Ascending aorta (tissue), 2 donors: ENCODE results near the gene TTLL11. TPM values are rescaled to one million over a fixed set of nuclear protein-coding genes. Genes with fewer than 3 reads are reported as not detected.

ENCODE experiments used
- DNase-seq, 2 donors: peaks; one replicate each; pipeline ENCODE4 v3.0.0-alpha.2; 2019; ENCODE audit warnings: low spot score in 2 of 2
- H3K27ac ChIP-seq, 2 donors: fragments of 200-600 bp; sonication (generic); one replicate each; pipeline ENCODE4 v1.5.1; 2016 to 2017; ENCODE audit warnings: mild to moderate bottlenecking in 1 of 2
- H3K27me3 ChIP-seq: fragments of 200-600 bp; sonication (generic); one replicate; pipeline ENCODE4 v1.5.1; 2017
- H3K36me3 ChIP-seq, 2 donors: fragments of 200-600 bp; sonication (generic); one replicate each; pipeline ENCODE4 v1.5.1; 2016
- H3K4me1 ChIP-seq, 2 donors: fragments of 200-600 bp; sonication (generic); one replicate each; pipeline ENCODE4 v1.5.1; 2016 to 2017; ENCODE audit warnings: mild to moderate bottlenecking in 1 of 2
- H3K4me3 ChIP-seq, 2 donors: fragments of 200-600 bp; sonication (generic); one replicate each; pipeline ENCODE4 v1.5.1; 2016 to 2017; ENCODE audit warnings: mild to moderate bottlenecking in 1 of 2
- H3K9me3 ChIP-seq, 2 donors: fragments of 200-600 bp; sonication (generic); one replicate each; pipeline ENCODE4 v1.5.1; 2016
- intact Hi-C: fragments of 100-400 bp; cut with DNase I; formaldehyde crosslinking; loops from one replicate; pipeline ENCODE4 v1.15.1; 2023
- total RNA-seq: library from RNA; depleted of rRNA; stranded (reverse); fragments of >200 nt; gene quantifications from one replicate; pipeline ENCODE4 v1.1.0, GENCODE V29; 2016
- TF ChIP-seq, protein P1 (sequence below), 3 experiments: fragments of 200-600 bp in 2 of 3; fragments of 450-650 bp in 1 of 3; sonication (generic) in 2 of 3; IDR thresholded peaks; one replicate each; pipeline ENCODE4 v1.5.1; 2016 to 2019; ENCODE audit warnings: antibody characterized with exemption in 3 of 3, mild to moderate bottlenecking in 1 of 3, moderate library complexity in 1 of 3

TTLL11 gene
- total RNA-seq, 1 donor from 2014 or later, result 18.5 TPM

- Histone ChIP-seq H3K36me3 (peaks cover 0 to 4% of the 10 kb centered on the region in 2 donors), H3K27ac (peak overlapping the region in 1 of 2 donors; percentile 58), H3K27me3 (no peaks in the 10 kb centered on the region), H3K4me3 (no peak overlapping the region), H3K9me3 (peaks cover 0 to 30% of the 10 kb centered on the region in 2 donors), H3K4me1 (peaks cover 6 to 10% of the 10 kb centered on the region in 2 donors)
- DNase-seq, result no peak
- intact Hi-C loops, result no loop called here
- TF ChIP-seq, protein P1, sequence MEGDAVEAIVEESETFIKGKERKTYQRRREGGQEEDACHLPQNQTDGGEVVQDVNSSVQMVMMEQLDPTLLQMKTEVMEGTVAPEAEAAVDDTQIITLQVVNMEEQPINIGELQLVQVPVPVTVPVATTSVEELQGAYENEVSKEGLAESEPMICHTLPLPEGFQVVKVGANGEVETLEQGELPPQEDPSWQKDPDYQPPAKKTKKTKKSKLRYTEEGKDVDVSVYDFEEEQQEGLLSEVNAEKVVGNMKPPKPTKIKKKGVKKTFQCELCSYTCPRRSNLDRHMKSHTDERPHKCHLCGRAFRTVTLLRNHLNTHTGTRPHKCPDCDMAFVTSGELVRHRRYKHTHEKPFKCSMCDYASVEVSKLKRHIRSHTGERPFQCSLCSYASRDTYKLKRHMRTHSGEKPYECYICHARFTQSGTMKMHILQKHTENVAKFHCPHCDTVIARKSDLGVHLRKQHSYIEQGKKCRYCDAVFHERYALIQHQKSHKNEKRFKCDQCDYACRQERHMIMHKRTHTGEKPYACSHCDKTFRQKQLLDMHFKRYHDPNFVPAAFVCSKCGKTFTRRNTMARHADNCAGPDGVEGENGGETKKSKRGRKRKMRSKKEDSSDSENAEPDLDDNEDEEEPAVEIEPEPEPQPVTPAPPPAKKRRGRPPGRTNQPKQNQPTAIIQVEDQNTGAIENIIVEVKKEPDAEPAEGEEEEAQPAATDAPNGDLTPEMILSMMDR (IDR thresholded peaks at IDR 0.05), result no peak
Measured at GRCh38 chr9:121844098-121844497, 249.0 kb downstream of the TTLL11 start.

DNA sequence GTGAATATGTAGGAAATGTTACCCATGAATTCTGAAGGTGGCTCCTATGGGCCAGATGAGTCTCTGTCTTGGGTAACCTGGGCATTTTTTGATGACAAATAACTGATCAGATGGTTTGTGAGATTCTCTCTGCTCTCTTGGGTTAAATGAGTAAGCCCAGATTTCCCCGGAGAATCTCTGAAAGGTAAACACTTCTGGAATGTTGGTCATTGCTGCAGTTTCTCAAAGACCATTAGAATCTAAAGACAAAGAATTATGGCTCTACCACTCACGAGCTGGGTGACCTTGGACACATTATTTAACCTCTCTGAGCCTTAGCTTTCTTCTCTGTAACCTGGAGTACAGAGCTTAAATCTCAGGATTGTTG is 250.5 kb downstream of the TTLL11 start:
- Histone ChIP-seq H3K4me1 (peaks cover 6 to 10% of the 10 kb centered on the region in 2 donors), H3K9me3 (peaks cover 0 to 16% of the 10 kb centered on the region in 2 donors), H3K27me3 (no peaks in the 10 kb centered on the region), H3K36me3 (peaks cover 0 to 4% of the 10 kb centered on the region in 2 donors), H3K27ac (no peak overlapping the region), H3K4me3 (no peak overlapping the region)
- no peak for DNase-seq
- intact Hi-C loops, result no loop called here
- TF ChIP-seq, protein P1 (IDR thresholded peaks at IDR 0.05), result no peak

GRCh38 chr9:121841771-121842611 is 251.1 kb downstream of the TTLL11 start:
- Histone ChIP-seq H3K4me3 (no peak overlapping the region), H3K4me1 (peaks cover 6 to 10% of the 10 kb centered on the region in 2 donors), H3K27me3 (no peaks in the 10 kb centered on the region), H3K36me3 (peaks cover 0 to 4% of the 10 kb centered on the region in 2 donors), H3K9me3 (peaks cover 0 to 11% of the 10 kb centered on the region in 2 donors), H3K27ac (no peak overlapping the region)
- intact Hi-C loops, result no loop called here
- no peak for DNase-seq
- TF ChIP-seq, protein P1 (IDR thresholded peaks at IDR 0.05), result no peak

DNA sequence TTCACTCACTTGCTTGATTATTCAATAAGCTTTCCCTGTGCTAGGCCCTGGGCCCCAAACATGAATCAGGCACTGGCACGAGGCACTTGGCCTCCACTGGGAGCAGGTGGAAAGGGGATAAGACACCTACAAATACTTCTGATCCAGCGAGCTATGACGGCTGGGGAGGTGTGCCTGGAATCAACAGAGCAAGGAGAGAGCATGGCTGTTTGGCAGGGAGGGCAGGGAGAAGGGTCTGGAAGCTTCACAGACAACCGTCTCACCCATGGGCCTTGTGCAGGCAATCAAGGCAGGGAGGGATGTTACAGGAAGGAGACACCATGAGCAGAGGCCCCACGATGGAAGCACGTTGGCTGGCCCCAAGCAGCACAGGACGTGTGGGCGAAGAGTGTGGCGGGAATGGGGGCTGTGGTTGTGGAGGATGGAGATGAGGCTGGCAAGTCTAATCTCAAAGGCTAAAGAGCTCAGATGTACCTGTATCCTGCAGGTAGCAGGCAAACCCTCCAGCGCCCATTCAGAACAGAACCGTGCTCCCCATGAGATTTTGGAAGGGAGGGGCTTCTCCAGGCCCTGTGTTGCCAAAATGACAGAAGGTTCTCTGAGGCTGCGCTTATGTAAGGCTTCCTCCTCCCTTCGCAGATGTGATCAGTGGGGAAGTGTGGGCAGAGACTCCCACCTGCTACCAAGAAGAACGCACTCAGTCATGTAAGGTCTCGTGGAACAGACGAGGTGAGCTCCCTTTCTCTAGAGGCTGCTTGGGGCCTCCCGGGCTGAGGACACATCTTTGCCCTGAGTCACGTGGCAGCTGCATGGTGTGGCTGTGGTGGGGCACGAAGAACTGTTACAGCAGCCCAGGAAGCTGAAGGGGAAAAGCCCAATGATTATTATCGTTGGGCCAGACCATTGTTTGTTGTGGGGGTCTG is 252.0 kb downstream of the TTLL11 start:
- Histone ChIP-seq H3K4me3 (no peak overlapping the region), H3K36me3 (peaks cover 0 to 4% of the 10 kb centered on the region in 2 donors), H3K4me1 (peaks cover 6 to 10% of the 10 kb centered on the region in 2 donors), H3K9me3 (peaks cover 0 to 11% of the 10 kb centered on the region in 2 donors), H3K27ac (no peak overlapping the region), H3K27me3 (no peaks in the 10 kb centered on the region)
- intact Hi-C loops, result no loop called here
- peak in 1 of 2 donors; percentile 52 for DNase-seq
- TF ChIP-seq, protein P1 (IDR thresholded peaks at IDR 0.05), result no peak

GRCh38 chr9:121839726-121840500 is 253.2 kb downstream of the TTLL11 start:
- H3K4me3 ChIP-seq, result no peak overlapping the region
- TF ChIP-seq, protein P1 (IDR thresholded peaks at IDR 0.05), result no peak
- DNase-seq, result peak in 1 of 2 donors; percentile 22
- H3K27ac ChIP-seq, result no peak overlapping the region
- peaks cover 6 to 10% of the 10 kb centered on the region in 2 donors for H3K4me1 ChIP-seq
- no peaks in the 10 kb centered on the region for H3K27me3 ChIP-seq
- peaks cover 0 to 5% of the 10 kb centered on the region in 2 donors for H3K9me3 ChIP-seq
- H3K36me3 ChIP-seq, result peaks cover 0 to 4% of the 10 kb centered on the region in 2 donors
- intact Hi-C loops, result no loop called here
